Astrocyte (in vitro differentiated cells and primary cell): ENCODE data around the gene MMP14. TPM values are rescaled to one million over a fixed set of nuclear protein-coding genes. Genes with fewer than 3 reads are reported as not detected.
A peak's percentile ranks its signal among the peaks of the same experiment; 100 is the strongest.

Source experiments
- DNase-seq: peaks from one replicate; pipeline ENCODE4 v3.0.0-alpha.2; 2010; ENCODE audit warnings: low read depth
- FAIRE-seq: peaks from 2 replicates; lab custom pipeline; 2011; peaks lifted over from hg19 to GRCh38; lab: Jason Lieb, UNC
- H2AFZ ChIP-seq: 2 replicates; pipeline ENCODE4 v1.6.0; 2012; ENCODE audit warnings: low read depth, low read length, inconsistent platforms
- H3K27ac ChIP-seq: 2 replicates; pipeline ENCODE4 v1.5.1; 2011; ENCODE audit warnings: low read depth, low read length, inconsistent platforms
- H3K27me3 ChIP-seq: 2 replicates; pipeline ENCODE4 v1.6.0; 2011; ENCODE audit warnings: low read length, inconsistent platforms; ENCODE audit not compliant: insufficient read depth
- H3K36me3 ChIP-seq: 2 replicates; pipeline ENCODE4 v1.5.1; 2011; ENCODE audit warnings: low read length, inconsistent platforms; ENCODE audit not compliant: insufficient read depth
- H3K4me1 ChIP-seq: 2 replicates; pipeline ENCODE4 v1.5.1; 2011; ENCODE audit warnings: low read length, inconsistent platforms; ENCODE audit not compliant: insufficient read depth
- H3K4me2 ChIP-seq: 2 replicates; pipeline ENCODE4 v1.6.0; 2012; ENCODE audit warnings: low read length, inconsistent platforms
- H3K4me3 ChIP-seq: 2 replicates; pipeline ENCODE4 v1.5.1; 2011; ENCODE audit warnings: low read depth, mild to moderate bottlenecking, low read length, inconsistent platforms; ENCODE audit not compliant: insufficient read depth
- H3K79me2 ChIP-seq: 2 replicates; pipeline ENCODE4 v1.6.0; 2012; ENCODE audit warnings: mild to moderate bottlenecking, low read length, inconsistent platforms; ENCODE audit not compliant: insufficient read depth
- H3K9ac ChIP-seq: 2 replicates; pipeline ENCODE4 v1.6.0; 2012; ENCODE audit warnings: mild to moderate bottlenecking, low read length, inconsistent platforms
- H3K9me3 ChIP-seq: 2 replicates; pipeline ENCODE4 v1.5.1; 2012; ENCODE audit warnings: low read depth, mild to moderate bottlenecking, low read length, inconsistent platforms; ENCODE audit not compliant: insufficient read depth
- H4K20me1 ChIP-seq: 2 replicates; pipeline ENCODE4 v1.6.0; 2012; ENCODE audit warnings: low read length, inconsistent platforms; ENCODE audit not compliant: insufficient read depth
- H3K27ac Mint-ChIP-seq: one replicate; pipeline ENCODE4 v1.8.0; 2021; ENCODE audit warnings: mild to moderate bottlenecking, mixed read lengths; ENCODE audit not compliant: unreplicated experiment
- H3K27me3 Mint-ChIP-seq: one replicate; pipeline ENCODE4 v1.8.0; 2021; ENCODE audit warnings: low read depth, mixed read lengths; ENCODE audit not compliant: unreplicated experiment
- H3K36me3 Mint-ChIP-seq: one replicate; pipeline ENCODE4 v1.8.0; 2021; ENCODE audit warnings: low read depth, mixed read lengths; ENCODE audit not compliant: unreplicated experiment
- H3K4me1 Mint-ChIP-seq: one replicate; pipeline ENCODE4 v1.8.0; 2021; ENCODE audit warnings: low read depth, mixed read lengths; ENCODE audit not compliant: unreplicated experiment
- H3K4me3 Mint-ChIP-seq: one replicate; pipeline ENCODE4 v1.8.0; 2021; ENCODE audit warnings: mild to moderate bottlenecking, moderate library complexity, mixed read lengths; ENCODE audit not compliant: unreplicated experiment
- H3K9me3 Mint-ChIP-seq: one replicate; pipeline ENCODE4 v1.8.0; 2021; ENCODE audit warnings: mild to moderate bottlenecking, mixed read lengths; ENCODE audit not compliant: unreplicated experiment
- CTCF ChIP-seq: IDR thresholded peaks from 2 replicates; pipeline ENCODE4 v1.5.1; 2011; ENCODE audit warnings: low read depth, mild to moderate bottlenecking, inconsistent platforms, low read length, moderate library complexity; ENCODE audit not compliant: insufficient read depth
- EZH2 ChIP-seq: IDR thresholded peaks from 2 replicates; pipeline ENCODE4 v1.6.1; 2012; ENCODE audit warnings: mild to moderate bottlenecking, low read length, inconsistent platforms; ENCODE audit not compliant: insufficient read depth
- total RNA-seq: library from RNA; stranded (reverse); gene quantifications from 2 replicates; pipeline ENCODE4 v1.2.1, GENCODE V29; 2021

MMP14 gene
- total RNA-seq, 1 donor from 2014 or later = 911 TPM

GRCh38 chr14:22882529-22883172, 46.3 kb downstream of the MMP14 start:
- Histone ChIP-seq H2AFZ (peak overlapping the region; percentile 9), H3K4me3 (no peak overlapping the region), H3K79me2 (no peaks in the 10 kb centered on the region), H4K20me1 (no peaks in the 10 kb centered on the region), H3K27me3 (no peaks in the 10 kb centered on the region), H3K4me1 (peaks cover 18% of the 10 kb centered on the region), H3K9me3 (no peaks in the 10 kb centered on the region), H3K4me2 (peak overlapping the region; percentile 71), H3K27ac (no peak overlapping the region), H3K9ac (peak overlapping the region; percentile 28), H3K36me3 (peaks cover 7% of the 10 kb centered on the region)
- no peak for FAIRE-seq
- no peaks in the 10 kb centered on the region for H3K9me3 Mint-ChIP-seq
- peak overlapping the region; percentile 18 for H3K27ac Mint-ChIP-seq
- H3K4me3 Mint-ChIP-seq = peak overlapping the region; percentile 27
- TF ChIP-seq EZH2 = no peak
- no peak for TF ChIP-seq CTCF
- peak; percentile 52 for DNase-seq
- peaks cover 19% of the 10 kb centered on the region for H3K4me1 Mint-ChIP-seq
- H3K27me3 Mint-ChIP-seq = peaks cover 5% of the 10 kb centered on the region
- peaks cover 11% of the 10 kb centered on the region for H3K36me3 Mint-ChIP-seq

- no peaks in the 10 kb centered on the region for H4K20me1 ChIP-seq
- peaks cover 3% of the 10 kb centered on the region for H3K36me3 ChIP-seq
- H3K79me2 ChIP-seq = no peaks in the 10 kb centered on the region
- H3K9ac ChIP-seq = peak within 1 kb of the TSS; percentile 28
- H3K36me3 Mint-ChIP-seq = peaks cover 5% of the 10 kb centered on the region
- no peak within 1 kb of the TSS for H3K4me3 ChIP-seq
- peaks cover 22% of the 10 kb centered on the region for H3K4me1 ChIP-seq
- peak within 1 kb of the TSS; percentile 71 for H3K4me2 ChIP-seq
- H3K27ac Mint-ChIP-seq = peak within 1 kb of the TSS; percentile 36
- H2AFZ ChIP-seq = peak within 1 kb of the TSS; percentile 9
- H3K27ac ChIP-seq = no peak within 1 kb of the TSS
- H3K27me3 Mint-ChIP-seq = peaks cover 5% of the 10 kb centered on the region
- TF ChIP-seq CTCF (no peak), EZH2 (no peak)
- no peak for DNase-seq
- H3K27me3 ChIP-seq = no peaks in the 10 kb centered on the region
- no peak for FAIRE-seq
- peak within 1 kb of the TSS; percentile 75 for H3K4me3 Mint-ChIP-seq
- H3K9me3 ChIP-seq = no peaks in the 10 kb centered on the region
- H3K9me3 Mint-ChIP-seq = no peaks in the 10 kb centered on the region
- H3K4me1 Mint-ChIP-seq = peaks cover 21% of the 10 kb centered on the region
Observed at GRCh38 chr14:22883173-22883976, 47.0 kb downstream of the MMP14 start, which contains the start of gene REM2. TSS of gene REM2 (plus strand) at chr14:22883222. CDS start at chr14:22883288, 66 bp downstream.
